Measurements from ENCODE around the gene DPP10.

The DPP10 gene

GRCh38 chr2:115649731-115650130 is 1207.3 kb downstream of the DPP10 start:
- TF ChIP-seq CTCF (IDR thresholded peaks at IDR 0.05): no peak

GRCh38 chr2:115650827-115651226 is 1208.4 kb downstream of the DPP10 start:
- TF ChIP-seq CTCF (IDR thresholded peaks at IDR 0.05): 0 out of 2 replicates have a peak, but pooled peaks have one; percentile 21

GRCh38 chr2:115652652-115653051 is 1210.2 kb downstream of the DPP10 start:
- TF ChIP-seq CTCF (IDR thresholded peaks at IDR 0.05): no peak

- no peak for TF ChIP-seq CTCF (IDR thresholded peaks at IDR 0.05)
Observed at GRCh38 chr2:115654362-115654761, 1211.9 kb downstream of the DPP10 start.

DNA sequence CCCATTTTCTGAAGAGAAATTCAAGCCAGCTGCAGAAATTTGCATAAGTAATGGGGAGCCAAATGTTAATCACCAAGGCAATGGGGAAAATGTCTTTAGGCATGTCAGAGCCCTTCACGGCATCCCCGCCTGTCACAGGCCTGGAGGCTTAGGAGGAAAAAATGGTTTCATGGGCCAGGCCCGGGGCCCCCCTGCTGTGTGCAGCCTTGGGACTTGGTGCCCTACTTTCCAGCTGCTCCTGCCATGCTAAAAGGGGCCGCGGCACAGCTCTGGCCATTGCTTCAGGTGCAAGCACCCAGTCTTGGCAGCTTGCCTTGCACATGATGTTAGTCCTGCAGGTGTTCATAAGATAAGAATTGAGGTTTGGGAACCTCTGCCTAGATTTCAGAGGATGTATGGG is 1235.7 kb downstream of the DPP10 start:
- TF ChIP-seq CTCF (IDR thresholded peaks at IDR 0.05): no peak

DNA sequence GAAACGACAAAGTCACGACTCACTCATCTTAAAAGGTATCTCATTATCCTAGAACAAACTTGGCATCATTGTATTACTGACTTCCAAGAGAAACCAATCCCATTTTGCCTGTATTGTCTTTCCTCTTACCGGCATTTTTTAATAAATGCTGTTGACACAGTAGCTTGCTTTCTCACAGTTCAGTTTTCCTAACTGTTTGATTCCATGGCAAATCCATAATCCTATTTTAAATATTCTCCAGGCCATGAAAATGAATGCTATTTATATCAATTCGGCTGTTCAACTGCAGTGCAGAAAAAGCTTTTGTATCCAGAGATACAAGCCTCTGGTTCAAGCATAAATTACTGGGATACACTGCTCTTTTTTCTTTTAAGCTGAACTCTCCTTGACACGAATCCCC is 1241.9 kb downstream of the DPP10 start:
- no peak for TF ChIP-seq CTCF (IDR thresholded peaks at IDR 0.05)

DNA sequence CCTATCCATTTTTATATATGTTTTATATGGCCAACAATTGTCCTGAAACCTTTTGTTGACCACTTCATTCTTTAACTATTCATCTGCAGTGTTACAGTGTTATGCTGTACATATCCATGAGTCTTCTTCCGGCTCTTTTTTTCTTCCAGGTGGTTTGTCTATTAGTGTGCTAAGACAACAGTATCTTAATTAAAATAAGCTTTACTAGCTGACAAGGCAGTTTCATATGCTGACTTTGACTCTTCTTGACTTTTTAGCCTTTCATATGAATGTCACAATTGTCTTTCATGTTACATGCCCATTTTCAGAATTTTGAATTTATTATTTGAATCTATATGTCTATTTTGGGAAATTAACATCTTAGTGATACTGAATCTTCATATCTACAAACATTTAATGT is 1249.0 kb downstream of the DPP10 start:
- TF ChIP-seq CTCF (IDR thresholded peaks at IDR 0.05): no peak

GRCh38 chr2:115694651-115695050 is 1252.2 kb downstream of the DPP10 start:
- TF ChIP-seq CTCF (IDR thresholded peaks at IDR 0.05): no peak
